GM23338 (cell line): ENCODE data around the gene FAM227B.

Experiments
- CREB1 ChIP-seq: fragments of 250-450 bp; sonication (Bioruptor Pico); IDR thresholded peaks from 2 replicates; pipeline ENCODE4 v1.5.0; 2020; ENCODE audit warnings: low read depth, mild to moderate bottlenecking, moderate library complexity
- CTCF ChIP-seq, 2 experiments: fragments of 200-600 bp in 1 of 2; sonication (generic) in 1 of 2; conservative IDR thresholded peaks; 2 replicates each; pipeline versions ENCODE4 v1.5.1 to v1.6.1; 2016 to 2017; ENCODE audit warnings: antibody characterized with exemption in 2 of 2, low read depth in 2 of 2, mild to moderate bottlenecking in 2 of 2, moderate library complexity in 1 of 2
- EZH2 ChIP-seq: fragments of 200-600 bp; sonication (generic); IDR thresholded peaks from one replicate; pipeline ENCODE4 v1.8.0; 2017; ENCODE audit warnings: antibody characterized with exemption, mild to moderate bottlenecking, low read depth; ENCODE audit not compliant: unreplicated experiment
- EZH2phosphoT487 ChIP-seq: fragments of 200-600 bp; sonication (generic); IDR thresholded peaks from one replicate; pipeline ENCODE4 v1.8.1; 2018; ENCODE audit warnings: antibody characterized with exemption; ENCODE audit not compliant: unreplicated experiment
- POLR2AphosphoS5 ChIP-seq: IDR thresholded peaks from 2 replicates; pipeline ENCODE4 v1.6.1; 2016; ENCODE audit warnings: antibody characterized with exemption, low read depth

- TF ChIP-seq EZH2phosphoT487 (no peak), CTCF (conservative IDR thresholded peaks at IDR 0.05; ENCODE audit: low read depth in 2 of 2) (no peak), EZH2 (no peak), CREB1 (no peak), POLR2AphosphoS5 (no peak)
Measured at GRCh38 chr15:49439678-49440395, 180.8 kb downstream of the FAM227B start.
